Measurements from ENCODE around the gene FBXO2. TPM values are rescaled to one million over a fixed set of nuclear protein-coding genes. Genes with fewer than 3 reads are reported as not detected.

Gene FBXO2
- total and polyA plus RNA-seq, 10 of the 15 experiments (the other 5 are each of a cell fraction or from before 2014, with no cell fraction given), result 0.06 to 0.41 (median 0.18) TPM; not detected in 4

- H3K27me3 ChIP-seq (replicated peaks in 1 of 2; ENCODE audit: control insufficient read depth in 2 of 2, insufficient read depth in 2 of 2, low read length in 1 of 2), result no peaks in the 10 kb centered on the region
- ChIA-PET POLR2A (no interaction called here), CTCF (interaction anchor here (0.8 kb wide), 1 partner anchor 10 kb away, joined by 4 read pairs; no protein-coding TSS in a partner anchor), SMC1A (ENCODE audit: uncharacterized antibody, unreplicated experiment) (interaction anchor here (1.2 kb wide), 1 partner anchor 34 kb away, joined by 3 read pairs; no protein-coding TSS in a partner anchor), RAD21 (ENCODE audit: unreplicated experiment) (no interaction called here)
- H3K9ac ChIP-seq (ENCODE audit: control insufficient read depth, insufficient read depth, low read length), result no peak overlapping the region
- H3K4me3 ChIP-seq, result no peak overlapping the region
- no TSS peak for BruUV-seq (replicated peaks)
- peaks cover 1% of the 10 kb centered on the region for H3K4me1 ChIP-seq (ENCODE audit: control insufficient read depth, insufficient read depth, low read length)
- no peak overlapping the region for H3K27ac ChIP-seq (ENCODE audit: control insufficient read depth, insufficient read depth)
- no peak for ATAC-seq
- TF ChIP-seq, protein P1, sequence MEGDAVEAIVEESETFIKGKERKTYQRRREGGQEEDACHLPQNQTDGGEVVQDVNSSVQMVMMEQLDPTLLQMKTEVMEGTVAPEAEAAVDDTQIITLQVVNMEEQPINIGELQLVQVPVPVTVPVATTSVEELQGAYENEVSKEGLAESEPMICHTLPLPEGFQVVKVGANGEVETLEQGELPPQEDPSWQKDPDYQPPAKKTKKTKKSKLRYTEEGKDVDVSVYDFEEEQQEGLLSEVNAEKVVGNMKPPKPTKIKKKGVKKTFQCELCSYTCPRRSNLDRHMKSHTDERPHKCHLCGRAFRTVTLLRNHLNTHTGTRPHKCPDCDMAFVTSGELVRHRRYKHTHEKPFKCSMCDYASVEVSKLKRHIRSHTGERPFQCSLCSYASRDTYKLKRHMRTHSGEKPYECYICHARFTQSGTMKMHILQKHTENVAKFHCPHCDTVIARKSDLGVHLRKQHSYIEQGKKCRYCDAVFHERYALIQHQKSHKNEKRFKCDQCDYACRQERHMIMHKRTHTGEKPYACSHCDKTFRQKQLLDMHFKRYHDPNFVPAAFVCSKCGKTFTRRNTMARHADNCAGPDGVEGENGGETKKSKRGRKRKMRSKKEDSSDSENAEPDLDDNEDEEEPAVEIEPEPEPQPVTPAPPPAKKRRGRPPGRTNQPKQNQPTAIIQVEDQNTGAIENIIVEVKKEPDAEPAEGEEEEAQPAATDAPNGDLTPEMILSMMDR (IDR thresholded peaks at IDR 0.05 in 2 of 3, conservative IDR thresholded peaks at IDR 0.05 in 1 of 3; ENCODE audit: control insufficient read depth in 2 of 3, extremely low read depth in 1 of 3, insufficient read depth in 1 of 3, low read depth in 3 of 3, low read length in 3 of 3), result 0 out of 6 replicates have a peak, but pooled peaks of 1 of the 3 experiments have one; percentile 0
- no peak for TF ChIP-seq SUPT20H (IDR thresholded peaks at IDR 0.05; ENCODE audit: borderline replicate concordance, control insufficient read depth, low read depth, low read length)
- no peaks in the 10 kb centered on the region; the same call in 1 of the 2 replicates for H3K79me2 ChIP-seq (ENCODE audit: control insufficient read depth, insufficient read depth, low read length)
- H2AFZ ChIP-seq (ENCODE audit: control insufficient read depth, low read depth, low read length), result no peak overlapping the region
- in situ Hi-C loops (cut with MboI) (no loop called here), intact Hi-C loops (cut with micrococcal nuclease; ENCODE audit: unreplicated experiment) (no loop called here)
- H3K9me3 ChIP-seq (replicated peaks; ENCODE audit: control insufficient read depth, insufficient read depth, low read length), result no peaks in the 10 kb centered on the region
- FAIRE-seq, result no peak
- WGBS (ENCODE audit: insufficient coverage, insufficient replicate concordance, low lambda C conversion rate, missing lambda C conversion rate), result 88% methylated on average over 10 of the region's 10 CpGs
- H3K36me3 ChIP-seq (ENCODE audit: control insufficient read depth in 2 of 2, insufficient read depth in 2 of 2, low read length in 1 of 2), result peaks cover 2 to 12% of the 10 kb centered on the region in 2 experiments; a peak in 3 of 4 replicates
- no peak for DNase-seq (ENCODE audit: low read depth, low spot score)
- H3K4me2 ChIP-seq (ENCODE audit: control insufficient read depth, insufficient read depth), result no peak overlapping the region
- H4K20me1 ChIP-seq (ENCODE audit: control insufficient read depth, insufficient read depth), result no peaks in the 10 kb centered on the region
These were observed 21.1 kb upstream of the FBXO2 start for GRCh38 chr1:11675325-11675724.

- no peaks in the 10 kb centered on the region for H3K79me2 ChIP-seq (ENCODE audit: control insufficient read depth, insufficient read depth, low read length)
- H2AFZ ChIP-seq (ENCODE audit: control insufficient read depth, low read depth, low read length), result no peak overlapping the region
- no peaks in the 10 kb centered on the region for H4K20me1 ChIP-seq (ENCODE audit: control insufficient read depth, insufficient read depth)
- POLR2A ChIA-PET, result no interaction called here
- TF ChIP-seq MEF2A (IDR thresholded peaks at IDR 0.05; ENCODE audit: insufficient read depth, low read depth, low read length), result no peak
- TF ChIP-seq POLR2A (IDR thresholded peaks at IDR 0.05; ENCODE audit: low read depth, low read length), result peak; percentile 13; the same call in 1 of the 2 replicates
- H3K27ac ChIP-seq (ENCODE audit: control insufficient read depth, insufficient read depth), result no peak overlapping the region
- 89% methylated on average over 14 of the region's 14 CpGs for WGBS (ENCODE audit: insufficient coverage, insufficient replicate concordance, low lambda C conversion rate, missing lambda C conversion rate)
- H3K9me3 ChIP-seq (replicated peaks; ENCODE audit: control insufficient read depth, insufficient read depth, low read length), result no peaks in the 10 kb centered on the region
- H3K9ac ChIP-seq (ENCODE audit: control insufficient read depth, insufficient read depth, low read length), result no peak overlapping the region
- ATAC-seq, result no peak
- H3K4me2 ChIP-seq (ENCODE audit: control insufficient read depth, insufficient read depth), result no peak overlapping the region
- peaks cover 2 to 12% of the 10 kb centered on the region in 2 experiments; a peak in 3 of 4 replicates for H3K36me3 ChIP-seq (ENCODE audit: control insufficient read depth in 2 of 2, insufficient read depth in 2 of 2, low read length in 1 of 2)
- RAD21 ChIA-PET (ENCODE audit: unreplicated experiment), result no interaction called here
- DNase-seq (ENCODE audit: low read depth, low spot score), result no peak
- no TSS peak for BruUV-seq (replicated peaks)
- no peak for FAIRE-seq
- SMC1A ChIA-PET (ENCODE audit: uncharacterized antibody, unreplicated experiment), result no interaction called here
- in situ Hi-C loops (cut with MboI), result no loop called here
- H3K27me3 ChIP-seq (replicated peaks in 1 of 2; ENCODE audit: control insufficient read depth in 2 of 2, insufficient read depth in 2 of 2, low read length in 1 of 2), result no peaks in the 10 kb centered on the region
- intact Hi-C loops (cut with micrococcal nuclease; ENCODE audit: unreplicated experiment), result no loop called here
- CTCF ChIA-PET, result interaction anchor here (0.6 to 1.9 kb wide), 4 partner anchors 9 to 293 kb away, joined by 3 to 6 read pairs (median 4); partner anchors contain the start of gene FBXO6
- no peak overlapping the region for H3K4me3 ChIP-seq
- peaks cover 4% of the 10 kb centered on the region for H3K4me1 ChIP-seq (ENCODE audit: control insufficient read depth, insufficient read depth, low read length)
These were observed 20.3 kb upstream of the FBXO2 start for GRCh38 chr1:11674488-11674887.

All from GM12878 (cell line).